NCI-H748 treated with DMSO at 0.1 percent for 48 hours (cell line): Measurements from ENCODE around the gene CYP4X1.
"Not testable (repeated sequence)": the region's sequence is repeated elsewhere in the genome, so short reads cannot be mapped to it uniquely, and the experiment has no call there.

ENCODE experiments used
- DNase-seq: peaks from one replicate; lab custom pipeline; 2025; lab: John Stamatoyannopoulos, UW

Gene CYP4X1

DNA sequence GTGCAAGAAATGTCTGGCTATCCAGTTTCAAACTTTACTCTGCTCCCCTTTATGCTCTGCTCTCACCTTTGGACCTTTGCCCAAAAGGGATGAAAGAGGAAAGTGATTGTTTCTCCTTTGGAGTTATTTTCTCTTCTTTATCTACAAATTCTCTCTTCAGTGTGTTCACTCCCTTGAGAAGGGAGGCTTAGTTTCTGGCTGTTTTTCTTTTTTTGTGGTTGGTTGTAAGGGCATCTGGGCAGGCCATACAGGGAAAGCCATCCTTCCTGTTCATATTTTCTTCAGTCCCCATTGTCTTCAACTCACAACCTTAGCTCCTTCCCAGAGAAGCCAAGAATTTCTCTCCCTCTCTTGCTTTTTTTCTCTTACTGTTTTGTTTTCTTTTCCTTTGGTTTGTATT lies 46.0 kb downstream of the CYP4X1 start:
- not testable (repeated sequence) for DNase-seq

DNA sequence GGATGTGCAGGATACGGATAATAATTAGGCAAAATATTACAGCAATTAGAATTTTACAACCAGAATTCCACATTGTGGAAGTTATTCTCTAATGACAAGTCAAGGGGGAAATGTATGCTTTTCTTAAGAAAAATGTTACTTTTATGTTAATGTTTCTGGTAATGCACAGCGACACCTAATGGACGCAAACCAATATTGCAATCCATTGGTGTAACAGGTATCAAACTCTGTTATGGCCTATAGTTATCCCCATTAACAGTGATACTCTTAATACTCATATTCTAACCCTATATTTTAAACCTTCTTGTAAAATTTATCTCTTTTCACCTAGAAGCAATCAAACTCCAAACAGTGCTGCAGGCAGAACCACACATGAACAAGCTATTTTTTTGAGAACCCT lies 65.9 kb downstream of the CYP4X1 start:
- not testable (repeated sequence) for DNase-seq

DNA sequence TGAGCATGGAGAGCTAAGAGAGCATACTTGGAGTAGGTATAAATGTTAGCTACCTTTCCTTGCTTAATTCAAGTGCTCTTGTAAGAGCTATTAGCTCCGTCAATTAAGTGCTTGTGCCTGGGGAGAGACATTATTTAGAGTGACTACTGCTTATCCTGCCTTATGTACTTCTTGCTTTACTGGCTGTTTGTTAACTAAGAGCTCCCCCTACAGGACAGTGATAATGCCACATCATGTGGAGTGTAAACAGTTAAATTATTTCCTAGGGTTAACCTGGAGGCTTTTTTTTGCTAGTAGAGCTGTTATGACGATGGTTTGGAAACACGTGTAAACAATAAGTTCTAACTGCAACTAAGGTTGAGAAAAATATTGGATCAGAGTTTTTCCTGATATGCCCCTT lies 68.0 kb downstream of the CYP4X1 start:
- not testable (repeated sequence) for DNase-seq
